Measurements from ENCODE around the gene GALNT5.

The GALNT5 gene

GRCh38 chr2:157296958-157297357 lies 39.5 kb downstream of the GALNT5 start:
- FAIRE-seq = no peak

GRCh38 chr2:157301307-157301706 lies 43.8 kb downstream of the GALNT5 start:
- no peak for FAIRE-seq

- FAIRE-seq = peak; percentile 95
Measured at GRCh38 chr2:157302492-157303099, 45.1 kb downstream of the GALNT5 start.

- no peak for FAIRE-seq
Measured at GRCh38 chr2:157303612-157304011, 46.1 kb downstream of the GALNT5 start.

GRCh38 chr2:157304811-157305722 lies 47.6 kb downstream of the GALNT5 start:
- FAIRE-seq = no peak

GRCh38 chr2:157305723-157306110 lies 48.2 kb downstream of the GALNT5 start:
- FAIRE-seq = no peak

GRCh38 chr2:157307021-157307420 lies 49.5 kb downstream of the GALNT5 start:
- FAIRE-seq = no peak

GRCh38 chr2:157309878-157310277 lies 52.4 kb downstream of the GALNT5 start:
- no peak for FAIRE-seq

- FAIRE-seq = no peak
Measured at GRCh38 chr2:157311706-157312105, 54.2 kb downstream of the GALNT5 start.

GRCh38 chr2:157312866-157313486 lies 55.5 kb downstream of the GALNT5 start:
- no peak for FAIRE-seq

GRCh38 chr2:157315901-157316300 lies 58.4 kb downstream of the GALNT5 start:
- no peak for FAIRE-seq

- no peak for FAIRE-seq
Measured at GRCh38 chr2:157318884-157319283, 61.4 kb downstream of the GALNT5 start.

- no peak for FAIRE-seq
Measured at GRCh38 chr2:157319795-157320194, 62.3 kb downstream of the GALNT5 start.

- no peak for FAIRE-seq
Measured at GRCh38 chr2:157320409-157320808, 62.9 kb downstream of the GALNT5 start.

- FAIRE-seq = no peak
Measured at GRCh38 chr2:157321466-157321865, 64.0 kb downstream of the GALNT5 start.

- no peak for FAIRE-seq
Measured at GRCh38 chr2:157322432-157322831, 64.9 kb downstream of the GALNT5 start.

- FAIRE-seq = no peak
Measured at GRCh38 chr2:157324331-157324843, 66.9 kb downstream of the GALNT5 start.

- FAIRE-seq = no peak
Measured at GRCh38 chr2:157325786-157326185, 68.3 kb downstream of the GALNT5 start, which contains the start of gene ERMN. ERMN (minus strand) TSS chr2:157325824; CDS start chr2:157325642, 182 bp downstream.

- no peak for FAIRE-seq
Measured at GRCh38 chr2:157326698-157327097, 69.2 kb downstream of the GALNT5 start.

- no peak for FAIRE-seq
Measured at GRCh38 chr2:157327200-157327599, 69.7 kb downstream of the GALNT5 start.

- FAIRE-seq = no peak
Measured at GRCh38 chr2:157327621-157328500, 70.4 kb downstream of the GALNT5 start.

GRCh38 chr2:157329524-157329923 lies 72.0 kb downstream of the GALNT5 start:
- no peak for FAIRE-seq

Measured in A204.1 (cell line).